T-helper 22 cell (primary cell): ENCODE data around the gene NAA25.
"Not testable (repeated sequence)": the region's sequence is repeated elsewhere in the genome, so short reads cannot be mapped to it uniquely, and the experiment has no call there.

Experiments used
- DNase-seq: peaks from one replicate; pipeline ENCODE4 v3.0.0-alpha.2; 2020; ENCODE audit warnings: low read depth

The NAA25 gene

GRCh38 chr12:112009596-112009995, 99.0 kb downstream of the NAA25 start:
- not testable (repeated sequence) for DNase-seq

- DNase-seq = no peak
Observed at GRCh38 chr12:112008918-112009317, 99.7 kb downstream of the NAA25 start.

GRCh38 chr12:112007945-112008344, 100.6 kb downstream of the NAA25 start:
- no peak for DNase-seq

- DNase-seq = no peak
Observed at GRCh38 chr12:112005419-112006395, 102.9 kb downstream of the NAA25 start.

GRCh38 chr12:112004041-112004440, 104.5 kb downstream of the NAA25 start:
- DNase-seq = no peak

GRCh38 chr12:112001576-112001975, 107.0 kb downstream of the NAA25 start:
- DNase-seq = no peak

GRCh38 chr12:112000820-112001219, 107.8 kb downstream of the NAA25 start:
- DNase-seq = no peak

GRCh38 chr12:111999129-111999528, 109.5 kb downstream of the NAA25 start:
- DNase-seq = not testable (repeated sequence)

- DNase-seq = no peak
Observed at GRCh38 chr12:111998015-111998414, 110.6 kb downstream of the NAA25 start.

- DNase-seq = no peak
Observed at GRCh38 chr12:111997300-111997699, 111.3 kb downstream of the NAA25 start.

- DNase-seq = no peak
Observed at GRCh38 chr12:111995782-111996480, 112.7 kb downstream of the NAA25 start.

- DNase-seq = peak; percentile 11
Observed at GRCh38 chr12:111994211-111995111, 114.1 kb downstream of the NAA25 start.

GRCh38 chr12:111993292-111994150, 115.1 kb downstream of the NAA25 start:
- peak; percentile 16 for DNase-seq

- no peak for DNase-seq
Observed at GRCh38 chr12:111992464-111992863, 116.1 kb downstream of the NAA25 start.

GRCh38 chr12:111991946-111992345, 116.6 kb downstream of the NAA25 start:
- no peak for DNase-seq

- DNase-seq = no peak
Observed at GRCh38 chr12:111991535-111991934, 117.0 kb downstream of the NAA25 start.

- no peak for DNase-seq
Observed at GRCh38 chr12:111984820-111985219, 123.8 kb downstream of the NAA25 start.

GRCh38 chr12:111981987-111982386, 126.6 kb downstream of the NAA25 start:
- no peak for DNase-seq

- no peak for DNase-seq
Observed at GRCh38 chr12:111980598-111980997, 128.0 kb downstream of the NAA25 start.

GRCh38 chr12:111978545-111978944, 130.0 kb downstream of the NAA25 start:
- no peak for DNase-seq

- DNase-seq = no peak
Observed at GRCh38 chr12:111976860-111977259, 131.7 kb downstream of the NAA25 start.
